Subcutaneous adipose tissue (tissue), 4 donors: ENCODE results near the gene HSD11B1. TPM values are rescaled to one million over a fixed set of nuclear protein-coding genes. Genes with fewer than 3 reads are reported as not detected.

Experiments
- total RNA-seq, 4 donors: library from RNA; depleted of rRNA; stranded (reverse); fragments of >200 nt; gene quantifications; one replicate each; pipeline ENCODE4 v1.1.0, GENCODE V29; 2016
- TF ChIP-seq, protein P1 (sequence below): fragments of 450-650 bp; IDR thresholded peaks from one replicate; pipeline ENCODE4 v1.5.1; 2016; ENCODE audit warnings: low read depth, mild to moderate bottlenecking, control low read depth, antibody characterized with exemption, moderate library complexity

HSD11B1 gene
- total RNA-seq, 4 donors from 2014 or later, result 2.1 to 165 (median 45.8) TPM

DNA sequence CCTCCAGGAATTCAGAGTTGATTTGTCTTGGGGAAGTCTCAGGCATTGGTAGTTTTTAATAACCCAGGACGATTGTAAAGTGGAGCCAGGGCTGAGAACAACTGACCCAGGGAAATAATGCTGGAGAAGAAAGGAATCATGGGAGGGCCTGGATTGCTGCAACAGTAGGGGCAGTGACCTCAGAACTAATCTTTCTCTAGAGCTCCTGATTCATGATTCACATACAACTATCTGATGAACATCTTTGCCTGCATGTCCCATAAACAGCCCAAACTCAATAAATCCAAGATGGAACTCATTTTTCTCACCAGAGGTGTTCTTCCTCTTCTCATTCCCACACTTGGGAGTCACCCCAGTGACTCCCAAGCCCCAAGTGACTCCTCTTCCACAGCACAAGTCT lies 37.5 kb upstream of the HSD11B1 start:
- TF ChIP-seq, protein P1, sequence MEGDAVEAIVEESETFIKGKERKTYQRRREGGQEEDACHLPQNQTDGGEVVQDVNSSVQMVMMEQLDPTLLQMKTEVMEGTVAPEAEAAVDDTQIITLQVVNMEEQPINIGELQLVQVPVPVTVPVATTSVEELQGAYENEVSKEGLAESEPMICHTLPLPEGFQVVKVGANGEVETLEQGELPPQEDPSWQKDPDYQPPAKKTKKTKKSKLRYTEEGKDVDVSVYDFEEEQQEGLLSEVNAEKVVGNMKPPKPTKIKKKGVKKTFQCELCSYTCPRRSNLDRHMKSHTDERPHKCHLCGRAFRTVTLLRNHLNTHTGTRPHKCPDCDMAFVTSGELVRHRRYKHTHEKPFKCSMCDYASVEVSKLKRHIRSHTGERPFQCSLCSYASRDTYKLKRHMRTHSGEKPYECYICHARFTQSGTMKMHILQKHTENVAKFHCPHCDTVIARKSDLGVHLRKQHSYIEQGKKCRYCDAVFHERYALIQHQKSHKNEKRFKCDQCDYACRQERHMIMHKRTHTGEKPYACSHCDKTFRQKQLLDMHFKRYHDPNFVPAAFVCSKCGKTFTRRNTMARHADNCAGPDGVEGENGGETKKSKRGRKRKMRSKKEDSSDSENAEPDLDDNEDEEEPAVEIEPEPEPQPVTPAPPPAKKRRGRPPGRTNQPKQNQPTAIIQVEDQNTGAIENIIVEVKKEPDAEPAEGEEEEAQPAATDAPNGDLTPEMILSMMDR, result no peak

DNA sequence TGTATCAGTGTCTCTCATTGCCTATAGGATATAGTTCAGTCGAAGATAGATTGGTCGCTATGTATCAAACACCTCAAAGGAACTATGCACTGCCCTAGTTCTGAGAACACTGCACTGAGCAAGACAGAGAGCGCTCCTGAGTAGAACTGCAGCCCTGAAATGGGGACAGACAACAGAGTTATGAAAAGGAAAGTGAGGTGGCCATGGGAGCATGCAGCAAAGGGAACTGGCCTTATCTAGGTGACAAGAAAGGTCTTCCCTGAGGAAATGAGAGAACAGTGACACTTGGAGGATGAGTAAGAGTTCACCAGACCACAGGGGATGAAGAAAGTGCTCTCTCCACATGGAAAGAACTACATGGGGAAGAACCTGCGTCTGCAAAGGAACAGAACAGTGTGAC lies 36.9 kb upstream of the HSD11B1 start:
- TF ChIP-seq, protein P1, result no peak

DNA sequence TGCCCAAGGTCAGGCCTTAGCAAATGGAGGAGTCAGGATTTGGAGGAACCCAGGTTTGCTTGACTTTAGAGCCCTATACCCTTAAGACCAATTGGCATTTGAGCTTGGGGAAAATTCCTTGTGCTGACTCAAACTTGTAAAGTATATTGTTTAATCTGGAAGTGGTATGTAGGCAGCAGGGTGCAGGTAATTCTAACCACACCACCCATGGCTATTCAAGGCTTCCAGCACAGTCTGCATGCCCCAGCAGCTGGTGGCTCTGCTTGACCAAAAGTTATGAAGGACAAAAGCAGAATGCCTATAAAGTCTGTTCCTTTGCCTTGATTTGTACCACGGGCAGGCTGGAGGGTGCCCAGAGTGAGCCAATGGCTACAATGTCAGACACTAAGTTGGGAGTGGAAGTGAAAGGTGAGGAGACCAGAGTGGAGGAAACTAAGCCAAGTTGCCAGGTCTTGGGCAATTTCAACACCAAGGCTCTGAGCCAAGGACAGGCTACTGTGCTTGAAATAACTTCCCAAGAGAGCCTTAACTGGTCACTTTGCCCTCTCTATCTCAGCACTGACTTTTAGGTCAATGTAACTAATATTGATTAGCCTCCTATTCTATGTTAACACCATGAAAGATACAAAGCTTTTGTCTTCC lies 34.1 kb upstream of the HSD11B1 start:
- TF ChIP-seq, protein P1, result no peak

DNA sequence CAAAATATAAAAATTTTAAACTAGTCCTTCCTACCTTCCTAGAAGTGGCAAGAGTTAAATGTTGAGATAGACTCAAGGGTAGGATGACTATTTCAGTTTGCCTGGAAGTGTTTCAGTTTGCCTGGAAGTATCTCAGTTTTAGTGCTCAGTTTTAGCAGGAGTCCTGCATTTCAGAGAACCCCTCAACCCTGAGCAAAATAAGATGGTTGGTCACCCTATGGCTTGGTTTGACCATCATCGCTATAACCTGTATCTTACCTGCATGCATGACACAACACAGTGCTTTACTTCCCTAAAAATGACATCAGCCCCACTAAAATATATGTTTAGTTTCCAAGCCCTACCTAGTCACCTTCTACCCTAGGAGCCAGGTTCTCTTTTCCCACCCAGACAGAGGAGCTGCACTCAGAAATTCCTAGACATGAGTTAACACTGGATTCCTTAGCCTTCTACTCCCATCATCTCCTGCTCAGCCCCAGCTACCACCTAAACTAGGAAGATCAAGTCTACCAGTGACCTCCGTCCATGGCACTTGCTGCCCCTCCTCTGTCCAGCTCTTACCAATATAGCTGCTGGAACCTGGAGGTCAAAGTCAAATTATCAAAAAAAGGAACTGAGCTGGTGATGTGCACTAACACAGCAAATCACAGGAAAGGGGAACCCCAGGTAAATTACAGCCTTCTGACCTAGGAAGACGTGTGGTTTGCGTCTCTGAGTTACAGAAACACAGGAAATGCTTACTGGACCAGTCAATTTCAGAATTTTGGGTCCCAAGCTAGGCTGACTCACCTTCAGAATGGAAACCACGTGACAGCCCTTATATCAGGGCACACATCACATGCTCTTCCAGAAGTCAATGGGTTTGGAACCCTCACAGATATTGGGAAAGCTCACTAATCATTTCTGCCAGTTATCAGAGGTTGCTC lies 31.7 kb upstream of the HSD11B1 start:
- TF ChIP-seq, protein P1, result no peak

DNA sequence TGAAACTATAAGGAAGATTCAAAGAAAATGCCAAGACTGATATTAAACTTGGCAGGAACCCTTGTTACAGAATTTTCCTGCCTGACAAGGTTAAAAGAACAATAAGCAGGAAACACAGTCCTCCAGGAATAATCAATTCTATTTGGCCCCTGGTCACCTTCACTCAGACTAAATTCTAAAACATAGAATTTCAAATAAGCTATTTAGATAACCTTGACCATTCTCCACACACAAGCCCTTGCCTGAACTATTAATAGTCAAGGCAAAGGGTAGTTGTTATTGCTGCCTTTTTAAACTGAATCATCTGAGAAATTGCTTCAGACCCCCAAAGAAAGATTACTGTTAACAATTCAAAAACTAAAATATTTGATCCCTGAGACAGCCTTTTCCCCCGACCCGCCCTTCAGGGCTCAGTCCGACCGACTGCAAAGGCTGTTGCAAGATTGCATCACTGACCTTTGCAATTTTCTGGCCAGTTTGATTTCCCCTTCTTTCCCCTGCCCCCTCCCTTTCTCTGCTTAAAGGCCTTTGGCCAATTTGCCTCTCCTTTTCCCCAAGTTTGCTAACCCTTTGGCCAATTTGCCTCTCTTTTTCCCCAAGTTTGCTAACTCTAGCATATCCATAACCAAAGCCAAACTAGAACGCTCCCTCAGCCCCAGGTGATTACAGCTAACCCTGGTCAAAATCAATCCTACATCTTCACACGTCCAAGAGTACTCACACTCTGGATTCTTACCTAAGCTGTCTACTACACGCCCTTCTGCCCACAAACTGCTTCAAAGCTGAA lies 30.8 kb upstream of the HSD11B1 start:
- TF ChIP-seq, protein P1, result no peak

DNA sequence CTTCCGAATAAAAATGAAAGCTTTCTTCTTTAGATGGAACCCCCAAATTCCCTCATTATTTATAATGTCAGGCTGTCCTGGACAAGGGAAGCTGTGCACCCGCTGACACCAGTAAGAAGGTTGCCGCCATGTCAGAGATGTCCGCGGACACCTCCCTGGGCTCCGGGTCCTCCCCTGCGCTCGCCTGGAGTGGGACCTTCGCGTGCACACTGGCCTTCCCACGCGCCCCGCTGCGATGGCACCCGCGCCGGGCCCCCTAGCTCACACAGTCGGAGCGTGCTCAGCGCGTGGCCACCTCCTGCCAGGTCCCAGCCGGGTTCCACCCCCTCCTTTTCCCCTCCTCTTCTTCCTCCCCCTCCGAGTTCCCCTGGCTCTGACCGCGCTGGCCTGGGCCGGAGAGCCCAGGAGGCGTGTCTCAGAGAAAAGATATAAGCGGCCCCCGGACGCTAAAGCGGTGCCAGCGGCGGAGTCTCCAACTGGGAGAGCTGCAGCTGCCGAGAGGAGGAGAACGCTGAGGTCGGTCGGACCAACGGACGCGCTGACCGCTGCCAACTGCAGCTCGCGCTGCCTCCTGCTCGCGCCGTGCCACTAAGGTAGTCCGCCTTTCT lies 29.6 kb upstream of the HSD11B1 start, which contains the start of gene G0S2:
TSS of gene G0S2 (plus strand) at position 456 of the 608 bp plus-strand sequence. CDS start 273 bp downstream, outside the sequence.
- TF ChIP-seq, protein P1, result no peak
